IPS-15b (cell line): Measurements from ENCODE around the gene RPS8.
"Not testable (repeated sequence)": the region's sequence is repeated elsewhere in the genome, so short reads cannot be mapped to it uniquely, and the experiment has no call there.

Experiments
- H3K27me3 ChIP-seq: one replicate; pipeline ENCODE4 v1.6.1; 2013; ENCODE audit warnings: low read length; ENCODE audit not compliant: control insufficient read depth, insufficient read depth
- H3K36me3 ChIP-seq: one replicate; pipeline ENCODE4 v1.6.1; 2013; ENCODE audit warnings: low read length; ENCODE audit not compliant: control insufficient read depth, insufficient read depth
- H3K4me1 ChIP-seq: one replicate; pipeline ENCODE4 v1.6.1; 2013; ENCODE audit warnings: mild to moderate bottlenecking, low read length; ENCODE audit not compliant: control insufficient read depth, insufficient read depth
- H3K4me3 ChIP-seq: one replicate; pipeline ENCODE4 v1.5.1; 2013; ENCODE audit warnings: low read depth, low read length
- H3K9ac ChIP-seq: one replicate; pipeline ENCODE4 v1.6.1; 2013; ENCODE audit warnings: low read depth, mild to moderate bottlenecking, low read length
- H3K9me3 ChIP-seq: one replicate; pipeline ENCODE4 v1.6.1; 2013; ENCODE audit warnings: mild to moderate bottlenecking, low read length; ENCODE audit not compliant: control insufficient read depth, insufficient read depth

Gene RPS8

DNA sequence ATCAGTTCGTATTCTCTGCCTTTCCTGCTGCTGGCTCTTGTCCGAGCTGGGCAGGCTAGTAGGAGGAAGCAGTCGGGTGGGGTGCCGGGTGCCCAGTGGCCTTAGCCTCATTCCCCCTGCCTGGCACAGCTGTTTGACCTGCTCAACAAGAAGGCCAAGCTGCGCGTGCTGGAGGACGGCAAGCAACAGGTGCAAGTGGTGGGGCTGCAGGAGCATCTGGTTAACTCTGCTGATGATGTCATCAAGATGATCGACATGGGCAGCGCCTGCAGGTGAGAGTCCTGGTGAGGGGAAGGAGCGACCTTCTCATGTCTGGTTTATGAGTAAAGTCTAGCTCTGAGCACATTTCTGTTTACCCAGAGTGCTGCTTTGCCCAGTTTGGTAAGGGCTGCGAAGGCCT, 16.3 kb upstream of the RPS8 start:
- H3K36me3 ChIP-seq = peaks cover 83% of the 10 kb centered on the region
- no peaks in the 10 kb centered on the region for H3K27me3 ChIP-seq
- no peaks in the 10 kb centered on the region for H3K4me1 ChIP-seq
- no peak overlapping the region for H3K9ac ChIP-seq
- no peak overlapping the region for H3K4me3 ChIP-seq
- H3K9me3 ChIP-seq = no peaks in the 10 kb centered on the region

DNA sequence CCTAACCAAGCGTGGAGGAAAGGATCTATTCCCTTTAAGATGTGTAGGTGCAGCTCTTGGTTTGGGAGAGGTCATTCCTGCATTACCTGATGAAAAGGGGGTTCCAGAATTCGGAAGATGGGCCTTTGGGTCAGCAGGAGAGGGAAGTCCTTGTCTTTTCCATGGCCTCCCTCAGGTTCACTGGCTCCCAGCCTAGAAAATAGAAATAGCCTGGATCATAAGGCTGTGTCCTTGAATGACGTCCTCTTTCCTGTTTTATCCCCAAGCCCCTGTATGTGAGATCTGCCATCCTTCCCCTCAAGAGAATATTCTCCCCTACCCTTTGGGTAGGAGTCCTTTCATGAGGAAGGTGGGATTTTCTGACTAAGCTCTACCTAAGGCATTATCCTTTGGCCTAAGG, 14.5 kb upstream of the RPS8 start:
- Histone ChIP-seq H3K9ac (no peak overlapping the region), H3K4me3 (no peak overlapping the region), H3K9me3 (no peaks in the 10 kb centered on the region), H3K4me1 (no peaks in the 10 kb centered on the region), H3K27me3 (no peaks in the 10 kb centered on the region), H3K36me3 (peaks cover 72% of the 10 kb centered on the region)

DNA sequence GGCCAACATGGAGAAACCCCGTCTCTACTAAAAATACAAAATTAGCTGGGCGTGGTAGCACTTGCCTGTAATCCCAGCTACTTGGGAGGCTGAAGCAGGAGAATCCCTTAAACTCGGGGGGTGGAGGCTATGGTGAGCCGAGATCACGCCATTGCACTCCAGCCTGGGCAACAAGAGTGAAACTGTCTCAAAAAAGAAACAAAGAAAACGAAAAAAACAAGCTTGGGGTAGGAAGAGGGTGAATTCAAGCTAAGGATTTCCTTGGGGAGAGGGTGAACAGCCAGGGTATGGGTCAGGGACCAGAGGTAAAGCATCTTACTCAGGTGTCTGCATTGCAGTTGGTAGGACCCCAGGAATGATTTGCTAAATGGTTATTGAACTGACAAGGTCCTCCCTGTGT, 8.9 kb upstream of the RPS8 start:
- peaks cover 41% of the 10 kb centered on the region for H3K36me3 ChIP-seq
- H3K9me3 ChIP-seq, H3K4me1 ChIP-seq, H3K9ac ChIP-seq, H3K4me3 ChIP-seq, H3K27me3 ChIP-seq: not testable (repeated sequence)

DNA sequence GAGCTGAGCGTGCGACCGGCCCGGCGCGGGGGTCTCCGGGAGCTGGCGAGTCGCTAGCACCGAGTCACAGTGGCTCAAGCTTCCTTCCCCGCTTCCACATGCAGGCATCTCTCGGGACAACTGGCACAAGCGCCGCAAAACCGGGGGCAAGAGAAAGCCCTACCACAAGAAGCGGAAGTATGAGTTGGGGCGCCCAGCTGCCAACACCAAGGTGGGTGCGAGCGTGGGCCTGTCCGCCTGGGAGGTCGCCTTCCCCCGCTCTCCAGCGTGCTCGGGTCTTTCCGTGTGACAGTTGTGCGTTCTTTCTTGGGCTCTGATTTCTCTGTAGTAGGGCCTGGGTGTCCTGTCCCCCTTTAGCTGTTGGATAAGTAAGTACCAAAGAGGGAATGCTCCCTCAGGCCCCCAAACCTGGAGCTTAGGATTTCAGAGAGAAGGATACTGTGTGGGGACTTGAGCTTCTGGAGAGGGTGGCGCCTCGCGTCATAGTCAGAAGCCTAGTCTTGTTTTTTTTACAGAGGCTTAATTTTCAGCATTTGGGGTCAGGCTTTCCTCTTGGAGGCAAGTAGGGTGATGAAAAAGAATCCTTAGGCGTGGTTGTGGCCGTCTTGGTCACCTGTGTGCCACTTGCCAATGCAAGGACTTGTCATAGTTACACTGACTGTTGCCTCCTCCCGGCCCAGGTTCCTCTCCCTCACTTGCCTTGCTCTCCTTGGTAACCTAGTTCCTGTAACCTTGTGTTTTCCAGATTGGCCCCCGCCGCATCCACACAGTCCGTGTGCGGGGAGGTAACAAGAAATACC, 790 bp downstream of the RPS8 start:
- peaks cover 4% of the 10 kb centered on the region for H3K4me1 ChIP-seq
- peak overlapping the region; percentile 68 for H3K4me3 ChIP-seq
- H3K9me3 ChIP-seq = no peaks in the 10 kb centered on the region
- H3K9ac ChIP-seq = peak overlapping the region; percentile 99
- peaks cover 36% of the 10 kb centered on the region for H3K36me3 ChIP-seq
- no peaks in the 10 kb centered on the region for H3K27me3 ChIP-seq

DNA sequence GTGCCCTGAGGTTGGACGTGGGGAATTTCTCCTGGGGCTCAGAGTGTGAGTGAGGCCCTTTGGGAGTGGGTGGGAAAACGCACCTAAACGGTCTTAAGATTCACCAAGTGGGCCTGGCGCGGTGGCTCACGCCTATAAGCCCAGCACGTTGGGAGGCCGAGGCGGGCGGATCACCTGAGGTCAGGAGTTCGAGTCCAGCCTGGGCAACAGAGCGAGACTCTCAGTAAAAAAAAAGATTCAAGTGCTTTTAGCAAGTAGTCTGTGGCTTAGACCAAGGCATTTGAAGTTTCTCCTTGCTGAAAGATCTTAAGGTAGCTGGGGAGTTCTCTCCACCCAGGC, 1.4 kb downstream of the RPS8 start:
- H3K9ac ChIP-seq = peak overlapping the region; percentile 99
- no peaks in the 10 kb centered on the region for H3K27me3 ChIP-seq
- H3K36me3 ChIP-seq = peaks cover 36% of the 10 kb centered on the region
- H3K4me1 ChIP-seq = peaks cover 4% of the 10 kb centered on the region
- no peaks in the 10 kb centered on the region for H3K9me3 ChIP-seq
- H3K4me3 ChIP-seq = peak overlapping the region; percentile 68

DNA sequence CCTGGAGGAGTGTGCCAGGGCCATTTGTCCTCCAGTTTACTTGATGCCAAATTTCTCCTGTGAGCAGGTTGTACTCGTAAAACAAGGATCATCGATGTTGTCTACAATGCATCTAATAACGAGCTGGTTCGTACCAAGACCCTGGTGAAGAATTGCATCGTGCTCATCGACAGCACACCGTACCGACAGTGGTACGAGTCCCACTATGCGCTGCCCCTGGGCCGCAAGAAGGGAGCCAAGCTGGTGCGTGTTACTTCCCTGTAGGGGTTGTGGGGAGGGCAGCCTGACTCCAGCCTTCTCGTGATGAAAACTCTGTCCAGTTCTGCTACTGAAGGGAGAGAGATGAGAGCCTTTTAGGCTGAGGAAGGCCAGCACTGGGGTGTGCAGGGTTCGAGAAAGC, 2.2 kb downstream of the RPS8 start:
- H3K4me3 ChIP-seq = peak overlapping the region; percentile 68
- peaks cover 36% of the 10 kb centered on the region for H3K36me3 ChIP-seq
- H3K27me3 ChIP-seq = no peaks in the 10 kb centered on the region
- H3K9ac ChIP-seq = no peak overlapping the region
- no peaks in the 10 kb centered on the region for H3K9me3 ChIP-seq
- peaks cover 4% of the 10 kb centered on the region for H3K4me1 ChIP-seq

DNA sequence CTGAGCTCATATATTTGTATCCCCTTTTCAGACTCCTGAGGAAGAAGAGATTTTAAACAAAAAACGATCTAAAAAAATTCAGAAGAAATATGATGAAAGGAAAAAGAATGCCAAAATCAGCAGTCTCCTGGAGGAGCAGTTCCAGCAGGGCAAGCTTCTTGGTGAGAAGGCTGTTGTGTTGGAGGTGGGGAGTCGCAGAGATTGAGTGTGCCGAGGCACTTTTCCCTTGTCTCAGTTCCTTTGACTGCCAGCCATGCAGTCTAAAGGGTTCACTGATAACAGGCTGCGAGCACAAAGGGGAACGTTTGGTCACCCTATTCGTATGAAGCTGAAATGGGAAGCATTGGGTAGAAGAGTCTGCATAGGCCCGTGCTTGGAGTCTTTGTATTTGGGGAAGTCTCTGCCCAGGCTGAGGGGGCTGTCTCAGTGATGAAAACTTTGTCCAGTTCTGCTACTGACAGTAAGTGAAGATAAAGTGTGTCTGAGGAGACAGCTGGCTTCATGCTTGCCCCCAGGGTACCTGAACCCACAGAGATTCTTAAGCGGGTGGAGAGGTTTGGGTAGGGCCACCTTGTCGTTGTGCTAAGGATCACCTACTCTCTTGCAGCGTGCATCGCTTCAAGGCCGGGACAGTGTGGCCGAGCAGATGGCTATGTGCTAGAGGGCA, 2.8 kb downstream of the RPS8 start:
- no peaks in the 10 kb centered on the region for H3K9me3 ChIP-seq
- no peaks in the 10 kb centered on the region for H3K27me3 ChIP-seq
- H3K4me1 ChIP-seq = peaks cover 4% of the 10 kb centered on the region
- peaks cover 36% of the 10 kb centered on the region for H3K36me3 ChIP-seq
- no peak overlapping the region for H3K9ac ChIP-seq
- H3K4me3 ChIP-seq = peak overlapping the region; percentile 68

DNA sequence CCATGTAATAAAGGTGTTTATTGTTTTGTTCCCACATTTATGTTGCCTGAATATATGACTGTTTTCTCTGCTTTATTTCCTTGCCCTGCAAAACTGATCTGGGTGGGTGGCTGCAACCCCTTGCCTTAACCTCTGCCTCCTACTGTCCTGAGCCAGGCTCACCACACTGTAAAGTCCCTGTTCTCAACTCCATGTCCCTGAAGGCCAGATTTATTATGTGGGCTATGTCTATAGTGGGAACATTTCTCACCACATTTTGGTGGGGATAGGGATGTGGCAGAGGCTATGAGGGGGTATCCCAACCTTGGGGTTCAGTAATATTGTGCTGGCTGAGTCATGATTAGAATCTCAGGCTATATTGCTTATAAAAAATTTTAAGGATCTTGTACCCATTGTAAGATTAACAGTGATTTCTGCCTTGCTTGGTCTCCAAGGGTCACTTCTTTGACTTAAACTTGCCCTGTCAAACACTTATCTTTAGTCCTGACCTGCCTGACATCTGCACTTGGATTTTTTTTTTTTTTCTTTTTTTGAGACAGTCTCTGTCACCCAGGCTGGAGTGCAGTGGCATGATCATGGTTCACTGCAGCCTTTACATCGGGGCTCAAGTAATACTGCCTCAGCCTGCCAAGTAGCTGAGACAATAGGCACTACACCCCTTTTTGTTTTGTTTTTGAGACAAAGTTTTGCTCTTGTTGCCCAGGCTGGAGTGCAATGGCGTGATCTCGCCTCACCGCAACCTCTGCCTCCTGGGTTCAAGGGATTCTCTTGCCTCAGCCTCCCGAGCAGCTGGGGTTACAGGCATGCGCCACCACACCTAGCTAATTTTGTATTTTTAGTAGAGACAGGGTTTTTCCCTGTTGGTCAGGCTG, 3.6 kb downstream of the RPS8 start:
- Histone ChIP-seq H3K27me3 (no peaks in the 10 kb centered on the region), H3K9me3 (no peaks in the 10 kb centered on the region), H3K4me1 (peaks cover 4% of the 10 kb centered on the region), H3K9ac (no peak overlapping the region), H3K4me3 (no peak overlapping the region), H3K36me3 (peaks cover 36% of the 10 kb centered on the region)

DNA sequence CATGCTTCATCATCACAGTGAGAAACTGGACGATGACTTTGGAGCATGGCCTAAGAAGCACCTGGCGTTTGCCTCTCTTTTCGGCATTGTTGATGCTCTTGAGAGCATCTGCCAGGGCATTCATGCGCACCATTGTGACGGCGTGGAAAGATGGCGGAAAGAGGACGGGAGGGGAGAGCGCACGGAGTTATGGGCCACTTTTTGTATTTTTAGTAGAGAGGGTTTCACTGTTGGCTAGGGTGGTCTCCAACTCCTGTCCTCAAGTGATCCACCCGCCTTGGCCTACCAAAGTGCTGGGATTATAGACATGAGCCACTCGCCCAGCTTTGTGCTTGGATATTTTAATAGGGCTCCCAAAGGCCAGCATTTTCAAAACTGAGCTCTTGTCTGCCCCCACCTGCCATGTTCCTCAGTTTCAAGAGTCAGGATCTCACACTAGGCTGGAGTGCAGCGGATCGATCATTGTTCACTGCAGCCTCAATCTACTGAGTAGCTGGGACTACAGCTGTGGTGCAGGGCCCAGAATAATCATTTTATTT, 5.3 kb downstream of the RPS8 start:
- H3K9me3 ChIP-seq = no peaks in the 10 kb centered on the region
- H3K4me3 ChIP-seq = no peak overlapping the region
- no peak overlapping the region for H3K9ac ChIP-seq
- H3K27me3 ChIP-seq = peaks cover 2% of the 10 kb centered on the region
- peaks cover 36% of the 10 kb centered on the region for H3K36me3 ChIP-seq
- peaks cover 8% of the 10 kb centered on the region for H3K4me1 ChIP-seq

DNA sequence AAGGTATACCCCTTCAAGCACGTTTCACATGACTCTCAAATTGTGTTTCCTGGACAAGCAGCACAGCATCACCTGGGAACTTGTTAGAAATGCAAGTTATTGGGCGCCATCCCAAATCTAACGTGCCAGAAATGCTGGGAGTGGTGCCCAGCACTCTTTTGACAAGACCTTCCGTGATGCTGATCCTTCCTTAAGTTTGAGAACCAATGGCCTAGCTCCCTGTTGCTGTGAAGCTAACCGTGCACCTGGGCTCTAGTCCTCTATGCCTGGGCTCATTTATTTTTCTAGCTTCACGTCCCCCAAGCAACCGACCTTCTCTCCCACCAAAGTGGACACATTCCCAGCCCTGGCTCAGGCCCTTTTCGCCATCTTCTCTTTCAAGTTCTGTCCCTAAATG, 8.4 kb downstream of the RPS8 start:
- Histone ChIP-seq H3K27me3 (peaks cover 6% of the 10 kb centered on the region), H3K4me1 (peaks cover 8% of the 10 kb centered on the region), H3K9ac (peak overlapping the region; percentile 51), H3K4me3 (peak overlapping the region; percentile 40), H3K9me3 (no peaks in the 10 kb centered on the region), H3K36me3 (peaks cover 6% of the 10 kb centered on the region)

DNA sequence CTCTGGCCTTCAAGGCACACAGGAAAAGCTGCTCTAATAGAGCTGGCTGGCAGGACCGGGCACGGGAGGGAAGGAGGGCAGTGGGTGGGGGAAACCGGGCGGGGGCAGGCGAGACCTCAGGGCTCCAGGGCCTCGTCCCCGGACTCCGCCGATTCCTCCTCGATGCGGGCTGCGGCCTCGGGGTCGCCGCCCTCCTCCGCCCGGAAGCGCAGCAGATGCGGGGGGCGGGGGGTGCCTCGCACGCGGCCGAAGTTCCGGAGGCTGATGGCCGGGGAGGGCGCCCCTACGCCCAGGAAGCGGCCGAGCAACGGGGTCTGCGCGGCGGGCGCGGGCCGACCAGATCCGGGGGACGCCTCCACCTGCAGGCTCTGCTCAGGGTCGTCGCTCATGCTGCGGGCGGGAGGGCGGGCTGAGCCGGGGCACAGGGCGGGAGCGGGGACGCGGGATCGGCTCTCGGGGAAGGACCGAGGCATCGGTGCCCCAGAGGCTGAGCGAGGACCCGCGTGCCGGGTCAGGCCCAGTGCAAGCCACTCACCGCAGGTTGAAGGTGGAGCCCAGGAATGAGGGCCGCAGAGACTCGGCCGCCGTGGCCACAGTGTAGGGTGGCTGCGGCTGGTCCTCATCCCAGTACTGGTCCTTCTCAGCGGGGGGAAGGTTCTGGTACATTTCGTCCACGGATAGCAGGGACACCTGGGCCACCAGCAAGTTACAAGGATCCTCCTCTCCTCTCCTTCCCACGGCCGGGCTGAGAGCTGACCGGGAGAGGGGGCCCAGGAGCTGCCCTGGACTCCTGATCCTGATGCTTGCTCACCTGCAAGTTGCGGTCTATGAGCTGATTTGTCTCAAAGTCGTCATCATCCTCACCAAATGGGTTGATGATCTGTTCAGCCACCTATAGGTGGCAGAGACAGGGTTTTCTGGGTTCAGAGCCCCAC, 9.0 kb downstream of the RPS8 start:
- no peaks in the 10 kb centered on the region for H3K9me3 ChIP-seq
- H3K4me1 ChIP-seq = peaks cover 8% of the 10 kb centered on the region
- H3K4me3 ChIP-seq = peak overlapping the region; percentile 52
- peak overlapping the region; percentile 60 for H3K9ac ChIP-seq
- H3K36me3 ChIP-seq = no peaks in the 10 kb centered on the region
- H3K27me3 ChIP-seq = peaks cover 6% of the 10 kb centered on the region
